COR-L47 (cell line): ENCODE results near the gene CCDC18.
"Not testable (repeated sequence)": the region's sequence is repeated elsewhere in the genome, so short reads cannot be mapped to it uniquely, and the experiment has no call there.

ENCODE experiments used
- DNase-seq: peaks from one replicate; lab custom pipeline; 2025; lab: John Stamatoyannopoulos, UW

The CCDC18 gene

GRCh38 chr1:93180723-93181613 is at the start of gene CCDC18:
Gene CCDC18 (plus strand): TSS chr1:93180724. CDS start chr1:93183362, 2,638 bp downstream.
- peak; percentile 50 for DNase-seq

GRCh38 chr1:93132638-93133037 is 47.9 kb upstream of the CCDC18 start:
- DNase-seq: no peak

GRCh38 chr1:93136445-93136844 is 44.1 kb upstream of the CCDC18 start:
- no peak for DNase-seq

- DNase-seq: no peak
Observed at GRCh38 chr1:93137604-93138292, 42.8 kb upstream of the CCDC18 start.

- DNase-seq: no peak
Observed at GRCh38 chr1:93140106-93140505, 40.4 kb upstream of the CCDC18 start.

GRCh38 chr1:93142161-93142560 is 38.4 kb upstream of the CCDC18 start:
- DNase-seq: no peak

- no peak for DNase-seq
Observed at GRCh38 chr1:93143136-93143535, 37.4 kb upstream of the CCDC18 start.

GRCh38 chr1:93143769-93144168 is 36.8 kb upstream of the CCDC18 start:
- DNase-seq: no peak

GRCh38 chr1:93148001-93148400 is 32.5 kb upstream of the CCDC18 start:
- DNase-seq: no peak

- DNase-seq: no peak
Observed at GRCh38 chr1:93150729-93151128, 29.8 kb upstream of the CCDC18 start.

- no peak for DNase-seq
Observed at GRCh38 chr1:93151474-93151873, 29.1 kb upstream of the CCDC18 start.

GRCh38 chr1:93152835-93153234 is 27.7 kb upstream of the CCDC18 start:
- no peak for DNase-seq

- DNase-seq: no peak
Observed at GRCh38 chr1:93154898-93155297, 25.6 kb upstream of the CCDC18 start.

GRCh38 chr1:93155335-93155734 is 25.2 kb upstream of the CCDC18 start:
- DNase-seq: no peak

GRCh38 chr1:93159337-93159736 is 21.2 kb upstream of the CCDC18 start:
- no peak for DNase-seq

GRCh38 chr1:93163314-93163713 is 17.2 kb upstream of the CCDC18 start:
- DNase-seq: not testable (repeated sequence)

- no peak for DNase-seq
Observed at GRCh38 chr1:93164816-93165215, 15.7 kb upstream of the CCDC18 start.

- DNase-seq: not testable (repeated sequence)
Observed at GRCh38 chr1:93165895-93166294, 14.6 kb upstream of the CCDC18 start.

- DNase-seq: no peak
Observed at GRCh38 chr1:93167006-93167405, 13.5 kb upstream of the CCDC18 start.

- not testable (repeated sequence) for DNase-seq
Observed at GRCh38 chr1:93170141-93170678, 10.3 kb upstream of the CCDC18 start.

GRCh38 chr1:93171549-93172034 is 8.9 kb upstream of the CCDC18 start:
- no peak for DNase-seq

- DNase-seq: no peak
Observed at GRCh38 chr1:93172778-93173177, 7.7 kb upstream of the CCDC18 start.

GRCh38 chr1:93174638-93175037 is 5.9 kb upstream of the CCDC18 start:
- not testable (repeated sequence) for DNase-seq
